HG03159 (cell line): ENCODE measurements around the gene ZNF254.
"Not testable (repeated sequence)": the region's sequence is repeated elsewhere in the genome, so short reads cannot be mapped to it uniquely, and the experiment has no call there.

Source experiments
- ATAC-seq: cut with Tn5 transposase; IDR thresholded peaks from one replicate; pipeline ENCODE4 v1.9.1; 2021; ENCODE audit warnings: mild to moderate bottlenecking, moderate library complexity; ENCODE audit not compliant: unreplicated experiment

The ZNF254 gene

DNA sequence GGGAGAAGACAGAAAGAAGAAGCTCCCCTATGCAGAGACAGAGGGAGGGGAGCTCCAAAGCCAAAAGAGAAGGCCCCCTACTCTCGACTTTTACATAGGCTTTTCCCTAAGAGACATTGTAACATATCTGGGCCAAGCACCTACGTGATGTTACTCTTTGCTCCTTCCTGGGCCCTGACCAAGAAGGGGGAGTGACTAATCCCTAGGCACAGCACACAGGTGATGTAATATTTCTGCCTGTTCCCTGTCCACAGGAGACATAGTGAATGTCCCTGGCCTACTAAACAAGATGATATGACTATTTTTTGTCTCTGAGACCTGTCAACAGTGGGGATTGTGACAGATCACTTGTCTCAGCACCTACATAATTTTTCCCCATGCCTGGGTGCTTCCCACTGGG, 15.9 kb upstream of the ZNF254 start:
- ATAC-seq = no peak

- ATAC-seq = no peak
Measured at GRCh38 chr19:24072720-24073119, 14.3 kb upstream of the ZNF254 start.

DNA sequence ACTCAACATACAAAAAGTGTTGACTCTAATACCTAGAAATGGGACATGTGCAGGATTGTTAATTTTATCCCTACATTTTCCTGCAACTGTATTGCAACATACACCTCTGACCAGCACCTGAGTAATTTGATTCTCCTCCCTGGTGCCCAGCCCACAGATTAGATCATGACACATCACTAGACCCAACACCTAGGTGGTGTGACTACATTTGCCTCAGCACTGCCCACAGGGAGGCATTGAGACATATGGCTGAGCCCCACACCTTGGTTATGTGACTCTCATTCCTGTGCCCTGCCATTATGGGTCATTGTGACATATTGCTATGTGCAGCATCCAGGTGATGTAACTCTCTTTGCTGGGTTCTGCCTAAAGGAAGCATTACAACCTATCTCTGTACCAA, 13.2 kb upstream of the ZNF254 start:
- no peak for ATAC-seq

GRCh38 chr19:24074720-24075454, 12.1 kb upstream of the ZNF254 start:
- ATAC-seq = no peak

DNA sequence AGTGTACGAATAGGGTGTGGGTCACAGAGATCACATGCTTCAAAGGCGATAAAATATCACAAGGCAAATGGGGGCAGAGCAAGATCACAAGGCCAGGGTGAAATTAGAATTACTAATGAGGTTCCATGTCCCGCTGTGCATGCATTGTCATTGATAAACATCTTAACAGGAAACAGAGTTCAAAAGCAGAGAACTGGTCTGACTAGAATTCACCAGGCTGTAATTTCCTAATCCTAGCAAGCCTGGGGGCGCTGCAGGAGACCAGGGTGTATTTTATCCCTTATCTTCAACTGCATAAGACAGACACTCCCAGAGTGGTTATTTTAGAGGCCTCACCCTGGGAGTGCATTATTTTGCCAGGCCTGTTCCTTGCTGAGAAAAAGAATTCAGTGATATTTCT, 11.5 kb upstream of the ZNF254 start:
- ATAC-seq = not testable (repeated sequence)

- ATAC-seq = no peak
Measured at GRCh38 chr19:24078680-24079079, 8.3 kb upstream of the ZNF254 start.

- no peak for ATAC-seq
Measured at GRCh38 chr19:24081056-24081455, 5.9 kb upstream of the ZNF254 start.

DNA sequence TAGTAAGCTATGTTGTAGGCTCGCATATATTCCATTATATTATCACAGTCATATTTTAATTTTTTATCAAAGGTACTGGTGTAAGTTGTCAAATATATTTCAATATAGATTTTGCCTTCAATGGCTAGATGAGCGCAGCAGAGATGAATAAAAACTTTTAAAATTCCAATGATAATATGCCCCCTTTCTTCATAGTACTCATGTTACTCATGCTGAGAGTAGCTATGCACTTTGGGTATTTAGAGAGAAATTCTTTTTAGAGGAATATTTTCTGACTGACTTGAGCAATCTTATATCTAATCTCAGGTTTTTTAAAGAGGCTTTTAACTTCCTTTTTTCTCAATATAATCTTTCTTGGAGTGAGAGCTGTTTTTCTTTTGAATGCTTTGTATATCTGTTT, 11.4 kb downstream of the ZNF254 start:
- no peak for ATAC-seq

- ATAC-seq = no peak
Measured at GRCh38 chr19:24099829-24100228, 12.8 kb downstream of the ZNF254 start.

DNA sequence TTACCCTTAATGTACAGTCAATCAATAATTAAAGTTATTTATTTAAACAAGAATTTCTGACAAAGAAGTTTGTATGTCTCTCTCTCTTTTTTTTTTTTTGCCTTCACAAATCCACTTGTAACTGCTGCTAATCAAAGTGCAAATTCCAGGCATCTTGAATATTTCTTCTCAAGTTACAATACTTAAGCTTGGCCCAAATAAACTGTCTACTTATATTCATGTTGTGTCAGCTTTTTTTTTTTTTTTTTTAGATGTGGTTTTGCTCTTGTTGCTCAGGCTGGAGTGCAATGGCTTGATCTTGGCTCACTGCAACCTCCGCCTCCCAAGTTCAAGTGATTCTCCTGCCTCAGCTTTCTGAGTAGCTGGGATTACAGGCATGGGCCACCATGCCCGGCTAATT, 13.6 kb downstream of the ZNF254 start:
- not testable (repeated sequence) for ATAC-seq

DNA sequence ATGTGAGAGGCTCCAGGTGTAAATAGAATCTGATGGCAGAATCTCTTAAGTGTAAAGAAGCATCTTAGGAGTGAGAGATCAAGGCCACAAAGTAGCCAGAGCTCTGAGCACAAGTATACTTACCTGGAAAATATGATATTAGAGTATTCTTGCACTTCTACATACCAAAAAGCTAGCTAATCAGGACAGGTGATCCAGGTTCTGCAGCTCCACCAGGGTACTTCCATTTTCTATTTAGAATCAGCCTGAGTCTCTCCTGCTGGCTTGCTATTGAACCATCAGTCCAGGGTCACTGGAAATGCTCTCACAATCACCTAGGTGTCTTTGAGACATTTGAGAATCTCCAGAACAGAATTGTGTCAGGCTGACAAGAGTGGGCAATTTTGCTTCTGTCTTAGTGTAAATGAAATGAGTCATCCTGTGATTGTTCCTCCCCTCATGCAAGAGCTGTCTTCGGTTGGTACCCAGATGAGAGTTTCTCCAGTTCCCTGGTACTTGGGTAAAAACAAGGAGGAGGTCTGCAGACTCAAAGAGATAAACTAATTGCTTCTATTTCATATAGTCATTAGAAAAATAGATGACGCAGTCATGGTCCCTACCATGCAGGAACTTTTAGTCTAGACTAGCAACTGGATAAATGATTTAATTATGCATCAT, 14.6 kb downstream of the ZNF254 start:
- no peak for ATAC-seq

GRCh38 chr19:24127601-24128000, 40.6 kb downstream of the ZNF254 start:
- ATAC-seq = no peak

GRCh38 chr19:24140099-24140498, 53.1 kb downstream of the ZNF254 start:
- no peak for ATAC-seq

DNA sequence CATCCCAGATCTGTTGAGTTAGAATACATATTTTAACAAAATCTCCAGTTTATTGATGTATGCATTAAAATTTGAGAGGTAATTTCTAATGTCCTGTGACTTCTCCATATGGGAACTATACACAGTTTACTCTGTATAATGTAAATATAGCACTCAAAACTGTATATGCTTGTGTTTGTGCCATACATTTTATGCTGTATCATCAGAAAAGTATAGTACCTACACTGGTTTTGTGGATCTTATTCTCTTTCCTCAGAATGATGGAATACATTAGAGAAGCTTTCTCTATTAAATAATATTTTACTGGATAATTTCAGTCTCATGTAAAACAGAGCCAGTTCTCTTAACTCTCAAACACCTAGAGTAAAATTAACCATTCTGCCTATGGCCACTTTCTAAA, 53.6 kb downstream of the ZNF254 start:
- no peak for ATAC-seq

GRCh38 chr19:24141612-24142011, 54.6 kb downstream of the ZNF254 start:
- no peak for ATAC-seq

- ATAC-seq = no peak
Measured at GRCh38 chr19:24142771-24143170, 55.8 kb downstream of the ZNF254 start.

GRCh38 chr19:24159707-24160106, 72.7 kb downstream of the ZNF254 start:
- no peak for ATAC-seq

DNA sequence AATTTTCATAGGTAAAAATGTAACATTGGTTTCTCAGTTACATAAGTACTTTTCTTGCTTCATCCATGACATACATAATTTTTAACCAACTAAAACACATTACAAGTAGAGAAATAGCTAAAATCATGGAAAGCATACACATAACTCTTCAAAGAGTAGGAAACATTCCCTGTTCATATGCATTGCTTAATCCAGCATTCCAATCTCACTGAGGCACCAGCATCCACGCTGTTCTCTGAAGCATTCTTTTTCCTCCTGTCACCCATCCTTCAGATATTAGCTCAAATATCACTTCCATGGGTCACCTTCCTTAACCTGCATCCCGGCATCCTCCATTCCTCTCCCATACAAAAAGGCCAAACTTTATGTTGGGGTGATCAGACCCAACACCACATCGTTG, 79.1 kb downstream of the ZNF254 start:
- ATAC-seq = no peak

- no peak for ATAC-seq
Measured at GRCh38 chr19:24173882-24174281, 86.9 kb downstream of the ZNF254 start.

GRCh38 chr19:24177686-24178085, 90.7 kb downstream of the ZNF254 start:
- ATAC-seq = no peak

DNA sequence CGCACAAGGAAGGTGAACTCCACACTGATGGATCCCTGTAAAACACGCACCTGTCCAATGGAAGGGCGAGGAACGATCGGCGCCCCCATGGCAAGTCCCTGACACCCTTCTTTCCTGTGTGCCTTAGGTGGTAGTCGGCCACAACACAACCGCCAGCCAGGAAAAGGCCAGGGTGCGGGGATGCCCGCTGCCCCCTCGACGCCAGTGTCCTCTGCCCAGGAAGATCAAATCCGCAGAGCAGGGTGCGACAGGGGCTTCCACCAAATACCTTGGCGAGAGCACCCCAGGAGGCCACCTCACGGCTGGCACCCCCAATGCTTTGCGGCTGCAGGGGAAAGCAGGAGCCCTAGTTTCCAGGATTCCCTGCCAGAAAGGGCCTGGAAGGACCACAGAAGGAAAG, 91.2 kb downstream of the ZNF254 start:
- no peak for ATAC-seq
